Type B pancreatic cell (in vitro differentiated cells): ENCODE measurements around the gene SMAD3. TPM values are rescaled to one million over a fixed set of nuclear protein-coding genes. Genes with fewer than 3 reads are reported as not detected.
A peak's percentile ranks its signal among the peaks of the same experiment; 100 is the strongest.

Experiments used
- DNase-seq: peaks from one replicate; pipeline ENCODE4 v3.0.0; 2021; ENCODE audit warnings: mixed read lengths; ENCODE audit not compliant: unreplicated experiment; ENCODE audit errors: extremely low spot score
- H3K27ac Mint-ChIP-seq: 2 replicates; pipeline ENCODE4 v1.8.0; 2021; ENCODE audit warnings: mild to moderate bottlenecking, mixed read lengths
- H3K27me3 Mint-ChIP-seq: 2 replicates; pipeline ENCODE4 v1.8.0; 2021; ENCODE audit warnings: mixed read lengths
- H3K36me3 Mint-ChIP-seq: 2 replicates; pipeline ENCODE4 v1.8.0; 2021; ENCODE audit warnings: mixed read lengths
- H3K4me1 Mint-ChIP-seq: one replicate; pipeline ENCODE4 v1.8.0; 2021; ENCODE audit warnings: mixed read lengths; ENCODE audit not compliant: unreplicated experiment
- H3K4me3 Mint-ChIP-seq: 2 replicates; pipeline ENCODE4 v1.8.0; 2021; ENCODE audit warnings: mild to moderate bottlenecking, mixed read lengths
- H3K9me3 Mint-ChIP-seq: 2 replicates; pipeline ENCODE4 v1.8.0; 2021; ENCODE audit warnings: mixed read lengths
- total RNA-seq: library from RNA; stranded (reverse); gene quantifications from 2 replicates; pipeline ENCODE4 v1.2.1, GENCODE V29; 2021; ENCODE audit warnings: low replicate concordance
- TF ChIP-seq, protein P1 (sequence below): fragments of 200-600 bp; sonication (generic); conservative IDR thresholded peaks from 2 replicates; pipeline ENCODE4 v1.5.0; 2021; ENCODE audit warnings: antibody characterized with exemption, mild to moderate bottlenecking

SMAD3 gene
- total RNA-seq, 1 donor from 2014 or later, result 52.0 TPM

DNA sequence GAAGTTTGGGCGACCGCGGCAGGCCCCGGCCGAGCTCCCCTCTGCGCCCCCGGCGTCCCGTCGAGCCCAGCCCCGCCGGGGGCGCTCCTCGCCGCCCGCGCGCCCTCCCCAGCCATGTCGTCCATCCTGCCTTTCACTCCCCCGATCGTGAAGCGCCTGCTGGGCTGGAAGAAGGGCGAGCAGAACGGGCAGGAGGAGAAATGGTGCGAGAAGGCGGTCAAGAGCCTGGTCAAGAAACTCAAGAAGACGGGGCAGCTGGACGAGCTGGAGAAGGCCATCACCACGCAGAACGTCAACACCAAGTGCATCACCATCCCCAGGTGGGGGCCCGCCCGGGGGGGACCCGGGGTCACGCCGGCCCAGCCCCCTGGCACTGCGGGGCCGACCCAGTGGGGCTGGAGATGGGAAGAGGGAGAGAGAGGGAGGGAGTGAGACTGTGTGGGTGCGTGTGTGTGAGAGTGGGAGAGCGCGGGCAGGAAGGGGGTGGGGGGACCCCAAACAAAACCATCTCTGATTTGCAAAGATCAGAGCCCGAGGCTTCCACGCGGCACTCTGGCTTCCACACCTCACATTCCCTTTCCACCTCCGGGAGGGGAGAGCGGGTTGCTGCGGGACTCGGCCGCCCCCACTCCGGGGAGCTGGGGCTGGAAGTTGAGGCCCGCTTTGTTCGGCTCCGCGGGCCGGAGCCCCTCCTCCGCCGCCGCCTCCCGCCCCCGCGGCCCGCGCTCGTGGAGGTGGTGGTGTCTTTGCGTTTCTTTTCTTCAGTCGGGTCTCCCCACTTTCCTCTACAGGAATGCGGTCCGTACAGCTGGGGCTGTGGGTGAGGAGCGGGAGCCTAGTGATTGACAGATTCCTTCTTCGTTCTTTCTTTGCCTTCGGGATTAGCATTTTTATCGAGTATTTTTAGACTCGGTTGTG, 898 bp downstream of the SMAD3 start:
- Mint-ChIP-seq H3K9me3 (no peaks in the 10 kb centered on the region), H3K4me1 (peaks cover 54% of the 10 kb centered on the region), H3K4me3 (peak overlapping the region; percentile 97), H3K27ac (peak overlapping the region; percentile 89), H3K27me3 (peaks cover 8% of the 10 kb centered on the region), H3K36me3 (peaks cover 9% of the 10 kb centered on the region)
- TF ChIP-seq, protein P1, sequence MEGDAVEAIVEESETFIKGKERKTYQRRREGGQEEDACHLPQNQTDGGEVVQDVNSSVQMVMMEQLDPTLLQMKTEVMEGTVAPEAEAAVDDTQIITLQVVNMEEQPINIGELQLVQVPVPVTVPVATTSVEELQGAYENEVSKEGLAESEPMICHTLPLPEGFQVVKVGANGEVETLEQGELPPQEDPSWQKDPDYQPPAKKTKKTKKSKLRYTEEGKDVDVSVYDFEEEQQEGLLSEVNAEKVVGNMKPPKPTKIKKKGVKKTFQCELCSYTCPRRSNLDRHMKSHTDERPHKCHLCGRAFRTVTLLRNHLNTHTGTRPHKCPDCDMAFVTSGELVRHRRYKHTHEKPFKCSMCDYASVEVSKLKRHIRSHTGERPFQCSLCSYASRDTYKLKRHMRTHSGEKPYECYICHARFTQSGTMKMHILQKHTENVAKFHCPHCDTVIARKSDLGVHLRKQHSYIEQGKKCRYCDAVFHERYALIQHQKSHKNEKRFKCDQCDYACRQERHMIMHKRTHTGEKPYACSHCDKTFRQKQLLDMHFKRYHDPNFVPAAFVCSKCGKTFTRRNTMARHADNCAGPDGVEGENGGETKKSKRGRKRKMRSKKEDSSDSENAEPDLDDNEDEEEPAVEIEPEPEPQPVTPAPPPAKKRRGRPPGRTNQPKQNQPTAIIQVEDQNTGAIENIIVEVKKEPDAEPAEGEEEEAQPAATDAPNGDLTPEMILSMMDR, result no peak
- no peak for DNase-seq

- Mint-ChIP-seq H3K27me3 (peaks cover 8% of the 10 kb centered on the region), H3K36me3 (peaks cover 11% of the 10 kb centered on the region), H3K4me3 (peak overlapping the region; percentile 97), H3K9me3 (no peaks in the 10 kb centered on the region), H3K4me1 (peaks cover 55% of the 10 kb centered on the region), H3K27ac (peak overlapping the region; percentile 89)
- TF ChIP-seq, protein P1, result no peak
- no peak for DNase-seq
Observed at GRCh38 chr15:67066959-67067853, 1.8 kb downstream of the SMAD3 start.

DNA sequence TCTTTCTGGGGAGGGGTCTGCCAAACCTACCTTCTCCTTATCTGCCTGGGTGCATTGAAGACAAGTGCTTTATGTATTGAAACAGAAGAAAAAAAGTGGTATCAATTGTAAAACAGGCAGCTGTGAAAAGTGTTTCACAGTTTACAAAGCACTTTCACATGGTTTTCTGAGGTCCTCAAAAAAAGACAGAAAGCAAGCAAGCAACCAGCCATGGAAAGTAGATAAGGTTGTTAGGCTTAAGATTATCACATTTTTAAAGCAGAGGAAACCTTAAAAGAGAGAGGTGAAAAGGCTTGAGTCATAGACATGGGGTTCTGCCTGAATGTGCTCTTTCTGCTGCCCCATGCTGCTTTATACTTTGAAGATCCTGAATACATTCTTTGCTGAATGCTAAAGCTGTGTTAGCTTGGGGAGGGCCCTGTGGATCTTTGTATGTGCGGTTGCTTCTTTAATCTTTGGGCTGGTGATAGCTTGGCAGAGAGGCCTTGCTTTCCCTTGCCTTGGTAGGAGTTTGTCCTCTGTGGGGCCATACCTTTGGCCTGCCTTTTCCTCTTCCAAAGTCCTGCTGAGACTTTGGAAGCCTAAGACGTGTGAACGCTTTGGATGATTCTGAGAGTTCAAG, 2.6 kb downstream of the SMAD3 start:
- Mint-ChIP-seq H3K36me3 (peaks cover 19% of the 10 kb centered on the region), H3K27me3 (peaks cover 8% of the 10 kb centered on the region), H3K27ac (peak overlapping the region; percentile 89), H3K4me1 (peaks cover 61% of the 10 kb centered on the region), H3K4me3 (peak overlapping the region; percentile 97), H3K9me3 (no peaks in the 10 kb centered on the region)
- no peak for DNase-seq
- TF ChIP-seq, protein P1, result no peak

DNA sequence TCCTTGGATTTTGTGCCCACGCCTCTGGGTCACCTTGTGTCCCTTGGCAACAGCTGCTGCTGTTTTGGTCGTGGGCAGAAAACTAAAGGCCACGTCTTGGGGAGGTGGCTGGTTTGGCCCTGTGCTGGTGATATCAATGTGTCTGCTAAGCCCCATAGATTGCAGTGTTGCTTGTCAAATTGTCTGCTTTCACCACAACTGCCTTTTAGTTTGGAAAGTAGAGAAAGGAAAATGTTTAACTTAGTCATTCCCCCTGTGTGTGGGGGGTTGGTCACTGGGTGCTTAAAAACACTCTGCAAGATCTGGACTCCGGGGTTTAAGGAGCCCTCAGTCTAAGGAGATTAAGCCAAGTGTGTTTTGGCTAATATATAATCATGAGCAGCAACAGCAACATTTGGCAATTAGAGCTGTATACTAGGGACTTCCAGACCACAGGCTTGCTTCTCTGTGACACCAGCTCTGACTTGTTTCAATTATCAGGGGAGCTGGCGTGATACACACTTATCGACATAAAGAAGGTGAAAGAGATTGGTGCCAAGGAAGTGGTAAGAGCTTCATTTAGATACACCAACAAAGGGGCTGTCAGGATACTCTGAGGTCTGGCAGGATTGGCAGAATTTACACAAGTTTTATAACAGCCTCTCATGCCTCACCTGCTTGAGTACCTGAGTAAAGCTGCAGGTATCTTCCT, 3.5 kb downstream of the SMAD3 start:
- H3K27ac Mint-ChIP-seq, result peak overlapping the region; percentile 89
- no peak for DNase-seq
- H3K4me3 Mint-ChIP-seq, result peak overlapping the region; percentile 97
- H3K36me3 Mint-ChIP-seq, result peaks cover 21% of the 10 kb centered on the region
- peaks cover 57% of the 10 kb centered on the region for H3K4me1 Mint-ChIP-seq
- no peaks in the 10 kb centered on the region for H3K9me3 Mint-ChIP-seq
- peaks cover 2% of the 10 kb centered on the region for H3K27me3 Mint-ChIP-seq
- TF ChIP-seq, protein P1, result no peak

DNA sequence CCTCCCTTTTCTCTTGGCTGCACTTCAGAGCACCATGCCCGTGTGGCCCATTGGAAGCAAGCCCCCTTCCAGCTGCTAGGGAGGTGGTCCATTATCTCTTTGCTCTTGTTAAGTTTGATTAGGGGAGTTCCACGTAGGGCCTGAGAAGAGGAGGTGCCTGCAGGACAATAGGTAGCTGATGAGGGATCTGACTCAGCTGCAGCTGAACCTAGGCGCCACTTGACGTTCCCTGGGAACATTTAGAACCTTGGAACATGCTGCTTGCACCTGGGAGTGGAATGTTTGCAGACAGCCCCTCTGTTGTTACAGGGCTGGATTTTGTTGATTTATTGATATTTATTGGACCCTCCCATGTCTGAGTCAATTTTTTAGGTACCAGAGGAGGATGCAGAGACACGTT, 4.7 kb downstream of the SMAD3 start:
- TF ChIP-seq, protein P1, result no peak
- no peak for DNase-seq
- no peaks in the 10 kb centered on the region for H3K27me3 Mint-ChIP-seq
- peak overlapping the region; percentile 14 for H3K4me3 Mint-ChIP-seq
- H3K9me3 Mint-ChIP-seq, result no peaks in the 10 kb centered on the region
- H3K36me3 Mint-ChIP-seq, result peaks cover 26% of the 10 kb centered on the region
- peaks cover 55% of the 10 kb centered on the region for H3K4me1 Mint-ChIP-seq
- peak overlapping the region; percentile 18 for H3K27ac Mint-ChIP-seq
